Left ventricle myocardium inferior (tissue), 1 donor: ENCODE data around the gene SPINK5. TPM values are rescaled to one million over a fixed set of nuclear protein-coding genes. Genes with fewer than 3 reads are reported as not detected.

Source experiments
- DNase-seq: peaks from one replicate; pipeline ENCODE4 v3.0.0-alpha.2; 2020
- H3K27ac ChIP-seq: fragments of 200-600 bp; replicated peaks from 2 replicates; pipeline ENCODE4 v1.8.0; 2021
- H3K27me3 ChIP-seq: fragments of 200-600 bp; 2 replicates; pipeline ENCODE4 v1.8.0; 2021; ENCODE audit warnings: low read depth
- H3K36me3 ChIP-seq: fragments of 200-600 bp; 2 replicates; pipeline ENCODE4 v1.8.0; 2021
- H3K4me1 ChIP-seq: fragments of 200-600 bp; 2 replicates; pipeline ENCODE4 v1.8.0; 2021
- H3K4me3 ChIP-seq: fragments of 200-600 bp; 2 replicates; pipeline ENCODE4 v1.8.0; 2021; ENCODE audit warnings: mild to moderate bottlenecking, moderate library complexity
- H3K9me3 ChIP-seq: fragments of 200-600 bp; replicated peaks from 2 replicates; pipeline ENCODE4 v1.8.0; 2021
- intact Hi-C: fragments of 100-400 bp; cut with micrococcal nuclease; formaldehyde crosslinking; loops from one replicate; pipeline ENCODE4 v1.11.0; 2022
- total RNA-seq: library from RNA; stranded (reverse); fragmentation: NEBNext Ultra II Directional; extraction: Animal tissue kit (Norgen Biotek cat#: 25700); gene quantifications from one replicate; pipeline ENCODE4 v1.2.1, GENCODE V29; 2021
- TF ChIP-seq, protein P1 (sequence below): fragments of 200-600 bp; IDR thresholded peaks from 2 replicates; pipeline ENCODE4 v1.8.0; 2021; ENCODE audit warnings: antibody characterized with exemption, mild to moderate bottlenecking, borderline replicate concordance
- donor health status: DM: no; HTN: yes; CAD: no; lungs with severe emphysema.

The SPINK5 gene
- total RNA-seq, 1 donor from 2014 or later = 0.47 TPM

DNA sequence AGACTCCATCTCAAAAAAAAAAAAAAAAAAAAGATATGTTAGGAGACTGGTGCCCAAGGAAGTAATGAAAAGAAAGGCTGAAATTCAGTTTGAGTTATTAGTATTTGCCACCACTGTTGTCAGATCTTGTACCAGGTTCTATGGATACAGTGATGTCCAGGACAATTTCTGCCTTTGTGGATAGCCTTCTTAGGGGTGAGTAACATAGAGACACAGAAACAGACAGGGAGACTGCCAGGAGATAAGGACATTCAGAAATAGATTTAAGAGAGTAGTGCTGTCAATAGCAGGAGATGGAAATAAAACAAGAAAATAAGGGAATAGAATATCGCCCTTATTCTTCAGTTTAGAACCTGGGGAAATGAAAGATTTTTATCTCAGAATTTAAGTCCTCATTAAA lies 98.3 kb downstream of the SPINK5 start:
- Histone ChIP-seq H3K4me1 (no peaks in the 10 kb centered on the region), H3K27ac (no peak overlapping the region), H3K9me3 (no peaks in the 10 kb centered on the region), H3K36me3 (no peaks in the 10 kb centered on the region), H3K27me3 (no peaks in the 10 kb centered on the region), H3K4me3 (no peak overlapping the region)
- no peak for DNase-seq
- intact Hi-C loops = no loop called here
- TF ChIP-seq, protein P1, sequence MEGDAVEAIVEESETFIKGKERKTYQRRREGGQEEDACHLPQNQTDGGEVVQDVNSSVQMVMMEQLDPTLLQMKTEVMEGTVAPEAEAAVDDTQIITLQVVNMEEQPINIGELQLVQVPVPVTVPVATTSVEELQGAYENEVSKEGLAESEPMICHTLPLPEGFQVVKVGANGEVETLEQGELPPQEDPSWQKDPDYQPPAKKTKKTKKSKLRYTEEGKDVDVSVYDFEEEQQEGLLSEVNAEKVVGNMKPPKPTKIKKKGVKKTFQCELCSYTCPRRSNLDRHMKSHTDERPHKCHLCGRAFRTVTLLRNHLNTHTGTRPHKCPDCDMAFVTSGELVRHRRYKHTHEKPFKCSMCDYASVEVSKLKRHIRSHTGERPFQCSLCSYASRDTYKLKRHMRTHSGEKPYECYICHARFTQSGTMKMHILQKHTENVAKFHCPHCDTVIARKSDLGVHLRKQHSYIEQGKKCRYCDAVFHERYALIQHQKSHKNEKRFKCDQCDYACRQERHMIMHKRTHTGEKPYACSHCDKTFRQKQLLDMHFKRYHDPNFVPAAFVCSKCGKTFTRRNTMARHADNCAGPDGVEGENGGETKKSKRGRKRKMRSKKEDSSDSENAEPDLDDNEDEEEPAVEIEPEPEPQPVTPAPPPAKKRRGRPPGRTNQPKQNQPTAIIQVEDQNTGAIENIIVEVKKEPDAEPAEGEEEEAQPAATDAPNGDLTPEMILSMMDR = no peak

- Histone ChIP-seq H3K27me3 (no peaks in the 10 kb centered on the region), H3K36me3 (no peaks in the 10 kb centered on the region), H3K27ac (no peak overlapping the region), H3K4me1 (no peaks in the 10 kb centered on the region), H3K4me3 (no peak overlapping the region), H3K9me3 (no peaks in the 10 kb centered on the region)
- intact Hi-C loops = no loop called here
- DNase-seq = no peak
- TF ChIP-seq, protein P1 = no peak
These were observed 99.6 kb downstream of the SPINK5 start for GRCh38 chr5:148163345-148163744.

DNA sequence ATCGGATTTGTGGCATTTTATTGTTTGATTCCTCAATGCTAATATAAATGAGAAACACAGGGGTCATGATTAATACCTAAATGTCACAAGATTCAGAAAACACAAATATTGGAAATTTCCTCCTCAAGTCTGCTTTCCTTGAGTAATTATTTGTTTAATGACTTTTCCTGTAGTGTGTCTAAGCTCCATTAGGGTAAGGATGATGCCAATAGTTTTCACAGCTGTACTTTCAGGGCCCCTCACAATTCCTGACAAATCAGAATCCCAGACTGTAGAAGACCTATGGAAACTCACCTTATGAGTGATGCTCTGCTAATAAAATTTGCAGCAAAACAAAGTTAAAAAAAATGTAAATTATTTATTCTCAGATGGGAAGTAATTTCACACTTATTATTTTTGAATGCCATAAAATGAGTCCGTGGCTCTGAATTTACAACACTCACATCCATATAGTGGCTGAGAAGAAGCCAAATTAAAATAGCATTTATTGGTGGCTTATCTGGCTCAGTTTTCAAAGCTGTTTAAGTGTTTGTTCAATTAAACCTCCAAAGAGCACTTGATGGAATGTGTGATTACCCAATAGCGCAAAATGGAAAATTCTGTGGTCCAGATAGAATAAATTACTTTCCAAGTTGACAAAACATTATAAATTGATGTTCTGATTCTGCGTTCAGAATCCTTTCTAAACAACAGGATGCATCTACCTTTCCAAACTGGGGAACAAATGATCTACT lies 102.9 kb downstream of the SPINK5 start:
- Histone ChIP-seq H3K4me1 (no peaks in the 10 kb centered on the region), H3K27ac (no peak overlapping the region), H3K9me3 (no peaks in the 10 kb centered on the region), H3K36me3 (no peaks in the 10 kb centered on the region), H3K4me3 (no peak overlapping the region), H3K27me3 (no peaks in the 10 kb centered on the region)
- no peak for DNase-seq
- intact Hi-C loops = no loop called here
- TF ChIP-seq, protein P1 = no peak

GRCh38 chr5:148168246-148168645 lies 104.5 kb downstream of the SPINK5 start, which contains the start of gene SPINK14:
SPINK14 (plus strand) TSS chr5:148168546; CDS start chr5:148169733, 1,187 bp downstream.
- TF ChIP-seq, protein P1 = no peak
- Histone ChIP-seq H3K36me3 (no peaks in the 10 kb centered on the region), H3K27ac (no peak within 1 kb of the TSS), H3K4me3 (no peak within 1 kb of the TSS), H3K4me1 (no peaks in the 10 kb centered on the region), H3K9me3 (no peaks in the 10 kb centered on the region), H3K27me3 (no peaks in the 10 kb centered on the region)
- intact Hi-C loops = no loop called here
- no peak for DNase-seq

- no peak for DNase-seq
- Histone ChIP-seq H3K9me3 (no peaks in the 10 kb centered on the region), H3K27me3 (no peaks in the 10 kb centered on the region), H3K36me3 (no peaks in the 10 kb centered on the region), H3K27ac (no peak overlapping the region), H3K4me3 (no peak overlapping the region), H3K4me1 (no peaks in the 10 kb centered on the region)
- TF ChIP-seq, protein P1 = no peak
- intact Hi-C loops = no loop called here
These were observed 108.6 kb downstream of the SPINK5 start for GRCh38 chr5:148172377-148172776.
